Effector memory CD4-positive, alpha-beta T cell (primary cell): ENCODE results near the gene ACAA2.
A peak's percentile ranks its signal among the peaks of the same experiment; 100 is the strongest.
"Not testable (repeated sequence)": the region's sequence is repeated elsewhere in the genome, so short reads cannot be mapped to it uniquely, and the experiment has no call there.

Experiments
- DNase-seq, 3 donors: peaks; one replicate each; pipeline ENCODE4 v3.0.0-alpha.2; 2020
- H3K27ac ChIP-seq: 2 replicates; pipeline ENCODE4 v1.7.0; 2013; ENCODE audit warnings: mild to moderate bottlenecking, low read length, moderate library complexity; ENCODE audit not compliant: insufficient read depth, poor library complexity, severe bottlenecking
- H3K27me3 ChIP-seq: replicated peaks from 2 replicates; pipeline ENCODE4 v1.7.0; 2013; ENCODE audit warnings: mild to moderate bottlenecking, low read length; ENCODE audit not compliant: insufficient read depth, control insufficient read depth, poor library complexity, severe bottlenecking
- H3K36me3 ChIP-seq: 2 replicates; pipeline ENCODE4 v1.7.0; 2013; ENCODE audit warnings: mild to moderate bottlenecking, low read length, moderate library complexity; ENCODE audit not compliant: control insufficient read depth, insufficient read depth
- H3K4me1 ChIP-seq: 2 replicates; pipeline ENCODE4 v1.7.0; 2013; ENCODE audit warnings: low read length, mild to moderate bottlenecking; ENCODE audit not compliant: control insufficient read depth, insufficient read depth, poor library complexity, severe bottlenecking
- H3K4me3 ChIP-seq: 2 replicates; pipeline ENCODE4 v1.7.0; 2013; ENCODE audit warnings: low read length, low read depth, mild to moderate bottlenecking; ENCODE audit not compliant: insufficient read depth, poor library complexity, severe bottlenecking
- H3K9me3 ChIP-seq: 2 replicates; pipeline ENCODE4 v1.7.0; 2013; ENCODE audit warnings: mild to moderate bottlenecking, low read length, moderate library complexity; ENCODE audit not compliant: control insufficient read depth

Gene ACAA2

DNA sequence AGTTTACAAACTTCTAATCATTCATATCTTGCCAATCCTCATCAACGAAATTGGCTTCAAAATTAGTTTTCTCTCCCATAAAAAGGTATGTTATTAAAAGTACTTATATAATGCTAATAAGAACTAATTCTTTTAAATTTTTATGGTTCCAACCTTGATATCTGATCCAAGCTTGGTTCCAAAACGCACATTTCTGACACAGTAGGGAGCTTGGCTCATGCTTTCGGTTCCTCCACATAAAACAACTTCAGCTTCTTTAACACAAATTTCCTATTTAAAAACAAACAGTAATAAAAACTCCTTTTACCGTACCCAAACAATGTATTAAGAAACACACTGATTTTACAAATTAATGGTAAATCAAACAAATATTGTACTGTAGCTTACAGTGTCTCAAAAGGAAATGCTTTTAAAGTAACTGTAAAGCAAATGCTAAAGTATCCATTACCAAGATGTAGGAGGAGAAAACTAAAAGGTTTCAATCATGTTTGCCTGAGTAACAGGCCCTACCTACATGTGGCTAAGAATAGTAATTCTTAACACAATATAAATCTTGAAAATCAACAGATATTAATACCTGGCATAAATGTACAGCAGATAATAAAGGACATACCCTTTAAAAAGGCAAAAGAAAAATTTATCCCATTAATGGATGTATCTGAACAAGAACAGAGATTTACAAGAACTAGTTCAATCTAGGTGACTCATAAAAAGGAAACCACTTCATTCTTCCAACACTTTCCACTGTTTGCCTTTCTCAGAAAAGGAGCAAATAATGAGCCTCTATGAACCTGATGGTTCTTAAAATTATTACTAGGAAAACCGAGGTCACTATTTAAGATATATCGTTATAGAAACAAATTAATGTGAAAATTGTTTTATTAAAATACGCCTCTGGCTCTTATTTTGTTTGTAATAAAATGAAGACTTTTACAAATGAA lies 17.5 kb downstream of the ACAA2 start:
- no peaks in the 10 kb centered on the region for H3K4me1 ChIP-seq
- peaks cover 36% of the 10 kb centered on the region for H3K36me3 ChIP-seq
- H3K27me3 ChIP-seq, result no peaks in the 10 kb centered on the region
- H3K9me3 ChIP-seq, result no peaks in the 10 kb centered on the region
- no peak for DNase-seq
- H3K4me3 ChIP-seq, result no peak overlapping the region
- H3K27ac ChIP-seq, result no peak overlapping the region

DNA sequence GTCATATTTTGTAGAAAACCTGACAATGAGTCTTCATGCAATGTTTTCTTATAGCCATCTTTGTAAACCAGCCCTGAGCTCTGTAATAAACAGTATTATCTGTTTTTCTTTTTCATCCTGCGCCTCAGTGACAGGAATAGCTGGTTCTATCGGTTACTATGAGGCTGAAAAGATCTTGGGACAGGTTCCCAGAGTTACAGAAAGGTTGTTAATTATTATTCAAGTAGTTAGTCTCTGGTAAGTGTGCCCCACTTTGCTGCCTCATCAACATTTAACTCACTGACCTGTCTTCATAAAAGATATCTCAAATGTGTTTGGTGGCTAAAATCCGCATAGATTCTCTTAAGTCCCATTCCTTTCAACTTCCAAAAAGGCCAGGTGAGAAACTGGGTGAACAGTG lies 18.6 kb downstream of the ACAA2 start:
- H3K4me1 ChIP-seq, result no peaks in the 10 kb centered on the region
- H3K36me3 ChIP-seq, result peaks cover 36% of the 10 kb centered on the region
- H3K9me3 ChIP-seq, result no peaks in the 10 kb centered on the region
- H3K27me3 ChIP-seq, result no peaks in the 10 kb centered on the region
- H3K4me3 ChIP-seq, result no peak overlapping the region
- DNase-seq, result no peak
- H3K27ac ChIP-seq, result no peak overlapping the region

DNA sequence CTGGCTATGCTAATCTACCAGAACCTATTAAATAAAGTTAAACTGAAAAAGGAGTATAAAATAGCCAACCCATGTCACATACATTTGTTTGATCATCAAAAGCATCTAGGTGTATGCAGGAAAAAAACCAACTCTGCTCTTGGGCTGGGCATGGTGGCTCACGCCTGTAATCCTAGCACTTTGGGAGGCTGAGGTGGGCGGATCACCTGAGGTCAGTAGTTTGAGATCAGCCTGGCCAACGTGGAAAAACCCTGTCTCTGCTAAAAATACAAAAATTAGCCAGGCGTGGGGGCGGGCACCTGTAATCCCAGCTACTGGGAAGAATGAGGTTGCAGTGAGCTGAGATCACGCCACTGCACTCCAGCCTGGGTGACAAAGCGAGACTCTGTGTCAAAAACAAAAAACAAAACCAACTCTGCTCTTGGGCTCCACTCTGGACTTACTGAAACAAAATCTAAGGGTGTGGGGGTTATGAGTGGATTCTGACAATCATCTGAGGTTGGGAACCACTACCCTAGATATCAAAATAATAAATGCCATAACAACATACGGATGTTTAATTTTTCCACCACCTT lies 23.7 kb downstream of the ACAA2 start:
- Histone ChIP-seq H3K4me1 (peaks cover 14% of the 10 kb centered on the region), H3K36me3 (peaks cover 23% of the 10 kb centered on the region)
- not testable (repeated sequence) for H3K4me3 ChIP-seq, DNase-seq, H3K27ac ChIP-seq, H3K9me3 ChIP-seq, H3K27me3 ChIP-seq

DNA sequence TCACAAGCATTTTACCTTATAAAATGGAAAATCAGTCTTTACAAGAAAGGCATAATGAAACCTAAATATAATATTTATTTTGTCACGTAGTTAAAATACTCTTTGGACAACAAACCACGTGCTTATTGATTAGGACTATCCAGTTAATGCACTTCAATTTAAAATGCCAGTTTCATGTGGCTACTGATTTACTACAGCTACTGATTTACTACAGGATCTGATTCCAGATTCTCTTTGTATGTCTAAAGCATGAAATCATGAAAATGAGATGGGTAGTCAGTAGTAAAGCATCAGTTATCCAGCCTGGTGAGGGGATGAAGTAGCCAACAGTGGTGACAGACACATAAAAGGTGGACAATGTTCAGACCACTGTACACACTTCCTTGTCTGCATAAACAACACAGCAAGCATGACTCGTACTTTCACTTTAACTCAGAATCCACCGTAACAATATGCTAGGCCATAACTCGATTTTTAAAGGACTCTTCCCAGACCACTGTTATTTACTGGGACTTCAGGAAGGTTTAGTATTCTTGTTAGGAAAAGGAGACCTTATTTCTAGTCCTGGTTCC lies 24.9 kb downstream of the ACAA2 start:
- peaks cover 14% of the 10 kb centered on the region for H3K36me3 ChIP-seq
- peaks cover 14% of the 10 kb centered on the region for H3K4me1 ChIP-seq
- H3K27ac ChIP-seq, result no peak overlapping the region
- H3K4me3 ChIP-seq, result peak overlapping the region; percentile 14
- no peaks in the 10 kb centered on the region for H3K9me3 ChIP-seq
- no peaks in the 10 kb centered on the region for H3K27me3 ChIP-seq
- no peak for DNase-seq

- Histone ChIP-seq H3K9me3 (no peaks in the 10 kb centered on the region), H3K27ac (no peak overlapping the region), H3K36me3 (no peaks in the 10 kb centered on the region), H3K27me3 (no peaks in the 10 kb centered on the region), H3K4me1 (peaks cover 14% of the 10 kb centered on the region), H3K4me3 (no peak overlapping the region)
- no peak for DNase-seq
Measured at GRCh38 chr18:49786019-49786720, 27.2 kb downstream of the ACAA2 start.

DNA sequence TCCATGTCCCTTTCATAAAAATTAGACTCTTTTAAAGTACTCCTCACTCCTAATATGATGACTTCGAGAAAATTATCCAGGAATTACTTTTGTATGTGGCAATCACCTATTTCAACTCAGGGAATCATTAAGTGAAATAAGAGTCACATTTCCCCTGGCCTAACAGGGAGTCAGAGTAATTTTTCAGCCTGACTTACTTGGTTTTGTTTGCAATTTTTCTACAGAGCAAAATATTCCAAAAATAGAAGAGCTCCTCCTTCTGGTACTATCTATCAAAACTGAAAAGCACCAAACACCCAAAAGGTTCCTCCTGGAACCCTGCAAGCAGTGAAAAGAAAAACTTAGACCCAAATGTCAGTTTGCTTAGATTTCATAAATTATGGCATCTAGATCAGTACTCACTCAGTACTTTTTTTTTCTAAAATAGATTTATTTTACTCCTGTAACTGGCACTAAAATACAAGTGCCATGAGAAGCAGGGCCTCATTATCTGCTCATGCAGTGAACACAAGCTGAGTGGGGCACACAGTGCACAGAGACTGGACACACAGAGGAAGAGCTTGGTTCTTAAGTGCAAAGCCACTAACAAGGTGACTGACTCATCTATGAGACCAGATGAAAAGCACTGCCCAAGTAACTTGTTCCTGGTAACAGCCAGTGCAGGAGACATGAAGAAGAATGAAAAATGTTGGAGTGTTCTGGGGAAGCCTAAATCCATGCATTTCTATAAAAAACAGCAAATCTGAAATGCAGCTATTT lies 28.7 kb downstream of the ACAA2 start:
- Histone ChIP-seq H3K27ac (no peak overlapping the region), H3K27me3 (no peaks in the 10 kb centered on the region)

GRCh38 chr18:49783631-49784030 lies 29.7 kb downstream of the ACAA2 start:
- not testable (repeated sequence) for H3K27me3 ChIP-seq, H3K36me3 ChIP-seq, H3K4me3 ChIP-seq, DNase-seq, H3K27ac ChIP-seq, H3K9me3 ChIP-seq
- H3K4me1 ChIP-seq, result peaks cover 14% of the 10 kb centered on the region

More for the DNA sequence above, 28.7 kb downstream of the ACAA2 start:
- Histone ChIP-seq H3K9me3 (no peaks in the 10 kb centered on the region), H3K4me3 (no peak overlapping the region), H3K36me3 (no peaks in the 10 kb centered on the region), H3K4me1 (peaks cover 14% of the 10 kb centered on the region)
- DNase-seq, result no peak

- Histone ChIP-seq H3K9me3 (no peaks in the 10 kb centered on the region), H3K36me3 (no peaks in the 10 kb centered on the region), H3K4me3 (no peak overlapping the region), H3K27me3 (no peaks in the 10 kb centered on the region), H3K27ac (no peak overlapping the region), H3K4me1 (no peaks in the 10 kb centered on the region)
- no peak for DNase-seq
Measured at GRCh38 chr18:49778826-49779465, 34.4 kb downstream of the ACAA2 start.

DNA sequence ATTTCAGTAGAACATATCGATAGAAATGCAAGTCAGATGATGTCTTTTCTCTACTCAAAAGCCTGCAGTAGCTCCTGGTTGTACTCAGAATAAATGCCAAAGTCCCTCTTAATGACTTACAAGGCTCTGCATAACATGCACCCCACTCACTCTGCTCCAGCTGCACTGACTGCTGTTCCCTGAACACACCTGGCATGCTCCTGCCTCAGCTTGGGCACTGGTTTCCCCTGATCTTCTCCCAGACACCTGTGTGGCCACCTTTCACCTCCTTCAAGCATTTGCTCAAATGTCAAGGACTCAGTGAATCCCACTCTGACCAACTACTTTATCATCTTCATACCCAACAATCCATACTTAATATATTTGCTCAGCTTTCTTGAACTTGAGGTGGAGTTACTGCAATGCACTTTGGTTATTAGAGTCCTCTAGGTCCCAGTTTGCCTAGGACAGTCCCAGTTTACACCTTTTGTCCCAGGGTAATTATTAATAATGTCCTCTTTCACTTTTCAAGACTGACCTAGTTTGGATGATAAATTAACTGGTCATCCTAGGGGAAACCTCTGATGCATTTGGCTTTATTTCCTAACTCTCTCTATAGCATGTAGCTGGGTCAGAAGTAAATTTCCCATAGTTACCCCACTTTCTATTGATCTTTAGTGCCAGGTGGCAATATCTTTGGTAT lies 44.1 kb downstream of the ACAA2 start:
- Histone ChIP-seq H3K4me1 (no peaks in the 10 kb centered on the region), H3K4me3 (no peak overlapping the region), H3K36me3 (no peaks in the 10 kb centered on the region), H3K9me3 (no peaks in the 10 kb centered on the region), H3K27ac (no peak overlapping the region), H3K27me3 (no peaks in the 10 kb centered on the region)
- DNase-seq, result no peak
